Epithelial cell of proximal tubule (primary cell): ENCODE measurements around the gene RSPH3. TPM values are rescaled to one million over a fixed set of nuclear protein-coding genes. Genes with fewer than 3 reads are reported as not detected.

ENCODE experiments used
- DNase-seq: peaks from one replicate; pipeline ENCODE4 v3.0.0-alpha.2; 2011; ENCODE audit warnings: low read depth
- H3K4me3 ChIP-seq: 2 replicates; pipeline ENCODE4 v1.5.1; 2011; ENCODE audit warnings: low read depth, mild to moderate bottlenecking, low read length
- CTCF ChIP-seq: conservative IDR thresholded peaks from 2 replicates; pipeline ENCODE4 v1.5.1; 2012; ENCODE audit warnings: low read depth, mild to moderate bottlenecking, low read length
- total RNA-seq: library from RNA; depleted of rRNA; stranded (reverse); fragments of >200 nt; gene quantifications from 2 replicates; pipeline ENCODE4 v1.2.3, GENCODE V29; 2015

Gene RSPH3, protein sequence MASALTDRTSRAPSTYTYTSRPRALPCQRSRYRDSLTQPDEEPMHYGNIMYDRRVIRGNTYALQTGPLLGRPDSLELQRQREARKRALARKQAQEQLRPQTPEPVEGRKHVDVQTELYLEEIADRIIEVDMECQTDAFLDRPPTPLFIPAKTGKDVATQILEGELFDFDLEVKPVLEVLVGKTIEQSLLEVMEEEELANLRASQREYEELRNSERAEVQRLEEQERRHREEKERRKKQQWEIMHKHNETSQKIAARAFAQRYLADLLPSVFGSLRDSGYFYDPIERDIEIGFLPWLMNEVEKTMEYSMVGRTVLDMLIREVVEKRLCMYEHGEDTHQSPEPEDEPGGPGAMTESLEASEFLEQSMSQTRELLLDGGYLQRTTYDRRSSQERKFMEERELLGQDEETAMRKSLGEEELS
- 3.0 and 5.2 TPM in 2 replicates for total RNA-seq

DNA sequence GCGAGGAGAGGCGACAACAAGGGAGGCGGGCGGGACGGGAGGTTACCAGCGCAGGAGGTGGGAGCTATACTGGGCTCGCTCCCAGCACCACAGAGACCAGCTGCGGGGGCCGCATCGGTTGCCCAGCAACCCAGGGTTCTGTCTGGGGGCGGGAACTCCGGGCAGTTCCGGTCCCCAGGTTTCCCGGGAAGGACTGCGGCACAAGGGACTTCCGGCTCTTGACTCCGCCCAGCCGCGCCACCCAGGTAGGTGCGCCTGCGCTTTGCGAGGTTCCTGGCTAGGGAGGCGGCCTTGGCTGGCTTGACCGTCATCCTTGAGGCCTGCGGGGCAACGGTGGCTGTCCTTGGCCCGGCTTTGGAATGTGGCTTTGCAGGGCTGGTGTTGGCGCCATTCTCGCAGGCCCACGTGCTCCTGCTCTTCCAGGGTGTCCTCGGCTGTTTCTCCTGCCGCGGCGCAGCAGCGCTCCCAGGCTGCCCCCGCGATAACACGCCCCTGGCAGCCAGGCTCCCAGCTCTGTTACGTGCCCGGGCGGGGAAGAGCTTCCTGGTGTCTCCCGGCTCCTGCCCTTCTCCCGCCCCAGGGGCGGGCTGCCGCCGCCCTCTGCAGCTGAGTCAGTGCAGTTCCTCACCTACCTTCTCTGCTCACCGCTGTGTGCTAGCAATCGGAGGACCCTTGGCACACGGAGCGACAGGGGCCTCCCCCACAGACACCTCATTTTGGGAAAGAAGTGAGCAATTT is at the start of gene RSPH3:
TSS of gene RSPH3 (minus strand) at position 537 of the 738 bp plus-strand sequence. CDS start 652 bp downstream, outside the sequence.
- H3K4me3 ChIP-seq, result peak within 1 kb of the TSS; percentile 98
- DNase-seq, result peak; percentile 56
- TF ChIP-seq CTCF, result peak; percentile 18

- no peak for DNase-seq
- TF ChIP-seq CTCF, result no peak
- no peak overlapping the region for H3K4me3 ChIP-seq
Observed at GRCh38 chr6:159047891-159048685, 48.1 kb upstream of the RSPH3 start.

DNA sequence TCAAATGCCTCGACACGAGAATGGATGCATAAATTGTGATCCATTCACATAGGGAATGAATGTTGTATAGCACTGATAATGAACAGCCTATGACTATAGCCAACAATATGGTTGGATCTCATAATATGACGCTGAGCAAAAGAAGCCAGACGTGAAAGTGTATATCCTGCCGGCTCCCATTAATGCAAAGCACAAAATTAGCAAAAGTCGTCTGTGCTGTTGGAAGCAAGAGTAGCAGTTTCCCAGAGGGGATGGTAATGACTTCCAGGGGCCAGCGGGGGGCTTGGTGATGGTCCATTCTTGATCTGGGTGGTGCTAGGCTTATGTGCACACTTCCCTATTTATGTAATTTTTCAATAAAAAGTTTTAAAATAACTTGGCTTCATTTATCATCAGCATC is 45.8 kb upstream of the RSPH3 start:
- no peak overlapping the region for H3K4me3 ChIP-seq
- DNase-seq, result no peak
- TF ChIP-seq CTCF, result no peak

DNA sequence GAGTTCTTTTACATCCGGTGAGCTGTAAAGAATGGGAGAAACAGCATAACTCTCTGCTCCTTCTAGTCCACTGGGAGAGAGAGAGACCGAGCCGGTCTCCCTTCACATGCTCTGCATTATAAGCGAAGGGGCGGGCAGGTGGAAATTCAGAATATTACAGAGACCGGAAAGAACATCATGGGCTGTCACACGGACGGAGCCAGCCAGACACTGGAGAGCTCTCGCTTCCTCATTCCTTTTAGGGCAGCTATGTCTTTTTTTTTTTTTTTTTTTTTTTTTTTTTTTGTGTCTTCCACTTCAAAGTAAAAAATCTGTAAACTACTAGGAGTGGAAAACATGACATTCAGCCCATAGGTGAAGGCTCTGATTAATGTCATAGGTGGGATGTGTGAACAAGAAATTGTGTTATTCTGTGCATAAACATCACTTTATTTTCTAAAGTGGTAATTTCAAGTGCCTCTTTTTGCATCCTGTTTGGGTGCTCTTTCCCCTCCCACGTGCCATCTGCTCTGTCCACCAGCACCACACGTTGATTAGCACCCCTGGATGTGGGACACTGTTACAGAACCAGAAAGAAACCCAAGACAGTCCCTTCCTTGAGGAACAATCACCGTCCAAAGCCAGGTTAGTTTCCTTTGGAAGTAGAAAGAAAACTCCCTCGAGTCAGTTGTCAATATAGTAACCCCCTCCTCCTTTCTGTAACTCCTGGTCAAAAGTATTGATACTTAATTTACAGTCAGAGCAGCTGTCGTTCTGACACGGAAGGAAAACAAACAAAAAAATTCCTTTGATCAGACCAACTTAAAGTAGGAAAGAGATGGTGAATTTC is 45.1 kb upstream of the RSPH3 start, which contains the start of gene TAGAP:
TSS of gene TAGAP (minus strand) at position 93 of the 829 bp plus-strand sequence. CDS start 845 bp downstream, outside the sequence.
- no peak for DNase-seq
- TF ChIP-seq CTCF, result no peak
- H3K4me3 ChIP-seq, result no peak within 1 kb of the TSS

DNA sequence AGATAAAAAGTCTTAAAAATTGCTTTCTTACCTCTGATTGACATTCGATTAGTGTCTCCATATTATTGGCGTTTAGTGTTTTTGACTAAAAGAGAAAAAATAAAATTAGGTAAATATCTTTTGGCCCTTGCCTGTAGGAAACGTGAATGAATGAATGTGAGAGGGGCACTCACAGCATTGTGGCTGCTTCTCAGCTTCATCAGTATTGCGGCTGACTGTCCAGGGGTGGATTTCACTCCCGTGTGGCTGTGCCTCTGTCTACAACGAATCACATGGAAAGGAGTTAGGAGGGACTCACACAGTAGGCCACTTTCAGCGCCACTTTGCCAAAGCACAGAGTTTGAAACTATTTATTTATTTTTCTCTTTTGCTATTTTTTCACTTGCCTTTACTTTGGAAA is 43.9 kb upstream of the RSPH3 start:
- no peak for TF ChIP-seq CTCF
- no peak overlapping the region for H3K4me3 ChIP-seq
- no peak for DNase-seq

- no peak overlapping the region for H3K4me3 ChIP-seq
- no peak for DNase-seq
- TF ChIP-seq CTCF, result no peak
Observed at GRCh38 chr6:159043251-159043650, 43.2 kb upstream of the RSPH3 start.
